NCI-H2029 (cell line): Measurements from ENCODE around the gene FHIP2A.
"Not testable (repeated sequence)": the region's sequence is repeated elsewhere in the genome, so short reads cannot be mapped to it uniquely, and the experiment has no call there.

Experiments
- DNase-seq: peaks from one replicate; lab custom pipeline; 2025; lab: John Stamatoyannopoulos, UW

FHIP2A gene

GRCh38 chr10:114815791-114816190 lies 5.8 kb upstream of the FHIP2A start:
- DNase-seq, result no peak

GRCh38 chr10:114816308-114816707 lies 5.3 kb upstream of the FHIP2A start:
- DNase-seq, result no peak

GRCh38 chr10:114819322-114819721 lies 2.3 kb upstream of the FHIP2A start:
- no peak for DNase-seq

- no peak for DNase-seq
Measured at GRCh38 chr10:114821915-114822443, 399 bp downstream of the FHIP2A start.

GRCh38 chr10:114822444-114823076 lies 980 bp downstream of the FHIP2A start:
- no peak for DNase-seq

GRCh38 chr10:114823077-114823463 lies 1.5 kb downstream of the FHIP2A start:
- no peak for DNase-seq

GRCh38 chr10:114824391-114824790 lies 2.8 kb downstream of the FHIP2A start:
- no peak for DNase-seq

- no peak for DNase-seq
Measured at GRCh38 chr10:114825513-114826253, 4.1 kb downstream of the FHIP2A start.

GRCh38 chr10:114829160-114829909 lies 7.8 kb downstream of the FHIP2A start:
- DNase-seq, result no peak

GRCh38 chr10:114831186-114831867 lies 9.7 kb downstream of the FHIP2A start:
- no peak for DNase-seq

GRCh38 chr10:114837690-114838089 lies 16.1 kb downstream of the FHIP2A start:
- DNase-seq, result no peak

GRCh38 chr10:114839901-114840300 lies 18.3 kb downstream of the FHIP2A start:
- DNase-seq, result no peak

GRCh38 chr10:114845978-114846693 lies 24.6 kb downstream of the FHIP2A start:
- DNase-seq, result no peak

GRCh38 chr10:114847517-114847916 lies 25.9 kb downstream of the FHIP2A start:
- not testable (repeated sequence) for DNase-seq

GRCh38 chr10:114849674-114850073 lies 28.1 kb downstream of the FHIP2A start:
- no peak for DNase-seq

GRCh38 chr10:114850126-114850525 lies 28.5 kb downstream of the FHIP2A start:
- no peak for DNase-seq

GRCh38 chr10:114851336-114851735 lies 29.8 kb downstream of the FHIP2A start:
- DNase-seq, result no peak

- DNase-seq, result no peak
Measured at GRCh38 chr10:114852197-114852596, 30.6 kb downstream of the FHIP2A start.

GRCh38 chr10:114854906-114855305 lies 33.3 kb downstream of the FHIP2A start:
- DNase-seq, result no peak

GRCh38 chr10:114855776-114856543 lies 34.4 kb downstream of the FHIP2A start:
- DNase-seq, result no peak
